Suppressor macrophage (primary cell): Measurements from ENCODE around the gene TAF11L13.

Source experiments
- DNase-seq, 4 experiments: peaks; one replicate each; pipeline ENCODE4 v3.0.0-alpha.2; 2020 to 2022

Gene TAF11L13

GRCh38 chr5:17679597-17680203, 47.8 kb downstream of the TAF11L13 start:
- DNase-seq = no peak

GRCh38 chr5:17680737-17681136, 48.8 kb downstream of the TAF11L13 start:
- no peak for DNase-seq
